ENCODE measurements around the gene GNAO1. TPM values are rescaled to one million over a fixed set of nuclear protein-coding genes. Genes with fewer than 3 reads are reported as not detected.

GNAO1 gene
- total and polyA plus RNA-seq, 2 experiments from 2014 or later: 2.7 to 2.8 TPM

- no peak for DNase-seq (ENCODE audit: low read depth in 1 of 2, low spot score in 1 of 2)
- H3K9me3 ChIP-seq (ENCODE audit: low read depth): no peaks in the 10 kb centered on the region
- no peaks in the 10 kb centered on the region for H3K27me3 ChIP-seq
- no peak overlapping the region for H3K27ac ChIP-seq
- H3K4me1 ChIP-seq (ENCODE audit: low read depth): no peaks in the 10 kb centered on the region
- no peak for TF ChIP-seq CTCF (IDR thresholded peaks at IDR 0.05; ENCODE audit: low read depth, low read length)
- no peak overlapping the region for H3K4me3 ChIP-seq
- H3K36me3 ChIP-seq: no peaks in the 10 kb centered on the region
Measured at GRCh38 chr16:56206951-56207350, 15.7 kb downstream of the GNAO1 start.

- Histone ChIP-seq H3K27ac (no peak overlapping the region), H3K9me3 (ENCODE audit: low read depth) (no peaks in the 10 kb centered on the region), H3K36me3 (no peaks in the 10 kb centered on the region), H3K4me1 (ENCODE audit: low read depth) (no peaks in the 10 kb centered on the region), H3K27me3 (no peaks in the 10 kb centered on the region), H3K4me3 (no peak overlapping the region)
- DNase-seq (ENCODE audit: low read depth in 1 of 2, low spot score in 1 of 2): no peak
- no peak for TF ChIP-seq CTCF (IDR thresholded peaks at IDR 0.05; ENCODE audit: low read depth, low read length)
Measured at GRCh38 chr16:56207421-56207820, 16.1 kb downstream of the GNAO1 start.

DNA sequence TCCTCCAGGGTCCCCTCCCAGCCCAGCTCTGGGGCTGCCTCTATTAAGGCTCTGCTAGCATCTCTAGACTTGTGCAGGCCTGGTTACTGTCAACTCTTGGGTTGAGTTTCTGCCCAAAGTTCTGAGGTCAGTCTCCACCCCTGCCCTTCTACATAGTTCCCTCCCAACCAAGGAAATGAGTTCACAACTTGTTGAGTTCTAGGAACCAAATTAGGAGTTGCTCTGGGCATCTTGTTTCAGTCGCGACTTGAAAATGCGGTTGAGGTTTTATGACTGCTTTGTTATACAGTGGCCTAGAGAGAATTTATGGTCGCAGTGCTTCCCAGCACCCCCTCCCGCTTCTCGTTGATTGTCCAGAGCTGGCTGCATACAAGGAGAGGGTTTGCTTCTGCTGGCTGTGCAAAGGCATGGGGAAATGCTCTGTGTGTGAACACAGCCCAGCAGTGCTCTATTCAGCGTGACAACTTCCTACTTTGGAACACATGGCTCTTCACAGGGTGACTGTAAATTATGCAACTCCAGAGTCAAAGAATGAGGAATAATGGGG lies 20.2 kb downstream of the GNAO1 start:
- H3K4me3 ChIP-seq: no peak overlapping the region
- H3K9me3 ChIP-seq (ENCODE audit: low read depth): no peaks in the 10 kb centered on the region

DNA sequence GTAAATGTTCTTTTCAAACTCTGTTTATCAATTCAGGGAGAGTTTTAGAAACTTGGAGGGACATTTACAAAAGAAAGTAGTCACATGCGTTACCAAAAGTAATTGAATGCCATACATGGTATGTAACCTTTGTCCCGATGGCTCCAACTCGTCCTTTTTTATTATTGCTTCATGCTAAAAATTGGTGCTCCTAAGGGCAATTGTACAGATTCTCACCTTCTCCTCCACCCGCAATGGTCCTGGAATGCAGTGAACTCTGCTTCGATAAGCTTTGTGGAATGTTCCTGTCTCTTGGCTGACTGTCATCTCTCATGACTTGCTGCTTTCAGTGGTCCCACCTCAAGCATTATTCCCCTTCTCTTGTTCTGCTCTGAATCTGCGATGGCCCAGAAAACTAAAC lies 20.9 kb downstream of the GNAO1 start:
- Histone ChIP-seq H3K27me3 (no peaks in the 10 kb centered on the region), H3K4me3 (no peak overlapping the region), H3K4me1 (ENCODE audit: low read depth) (no peaks in the 10 kb centered on the region), H3K27ac (no peak overlapping the region), H3K9me3 (ENCODE audit: low read depth) (no peaks in the 10 kb centered on the region), H3K36me3 (no peaks in the 10 kb centered on the region)
- DNase-seq (ENCODE audit: low read depth in 1 of 2, low spot score in 1 of 2): no peak
- TF ChIP-seq CTCF (IDR thresholded peaks at IDR 0.05; ENCODE audit: low read depth, low read length): no peak

More for the DNA sequence above, 20.2 kb downstream of the GNAO1 start:
- DNase-seq (ENCODE audit: low read depth in 1 of 2, low spot score in 1 of 2): no peak
- H3K27ac ChIP-seq: no peak overlapping the region
- no peaks in the 10 kb centered on the region for H3K4me1 ChIP-seq (ENCODE audit: low read depth)
- H3K36me3 ChIP-seq: no peaks in the 10 kb centered on the region
- TF ChIP-seq CTCF (IDR thresholded peaks at IDR 0.05; ENCODE audit: low read depth, low read length): no peak
- no peaks in the 10 kb centered on the region for H3K27me3 ChIP-seq

GRCh38 chr16:56221995-56222394 lies 30.7 kb downstream of the GNAO1 start:
- H3K4me3 ChIP-seq: no peak overlapping the region
- DNase-seq (ENCODE audit: low read depth in 1 of 2, low spot score in 1 of 2): no peak
- H3K36me3 ChIP-seq: no peaks in the 10 kb centered on the region
- TF ChIP-seq CTCF (IDR thresholded peaks at IDR 0.05; ENCODE audit: low read depth, low read length): no peak
- no peaks in the 10 kb centered on the region for H3K9me3 ChIP-seq (ENCODE audit: low read depth)
- no peaks in the 10 kb centered on the region for H3K27me3 ChIP-seq
- peaks cover 13% of the 10 kb centered on the region for H3K4me1 ChIP-seq (ENCODE audit: low read depth)
- H3K27ac ChIP-seq: no peak overlapping the region

Data from cardiac muscle cell (in vitro differentiated cells and primary cell).